Islet precursor cell (in vitro differentiated cells): ENCODE results near the gene DLK2.
A peak's percentile ranks its signal among the peaks of the same experiment; 100 is the strongest.
"Not testable (repeated sequence)": the region's sequence is repeated elsewhere in the genome, so short reads cannot be mapped to it uniquely, and the experiment has no call there.

Experiments
- DNase-seq: peaks from one replicate; pipeline ENCODE4 v3.0.0-alpha.2; 2018

DLK2 gene

GRCh38 chr6:43481075-43481474, 25.7 kb upstream of the DLK2 start:
- no peak for DNase-seq

GRCh38 chr6:43478008-43478372, 22.6 kb upstream of the DLK2 start:
- DNase-seq = no peak

- peak; percentile 95 for DNase-seq
Measured at GRCh38 chr6:43477235-43478007, 22.1 kb upstream of the DLK2 start, which contains the start of gene TJAP1. TJAP1 (plus strand) TSS chr6:43477570; CDS start chr6:43499002, 21,432 bp downstream.

GRCh38 chr6:43476746-43477145, 21.4 kb upstream of the DLK2 start:
- no peak for DNase-seq

GRCh38 chr6:43475516-43475915, 20.2 kb upstream of the DLK2 start:
- DNase-seq = no peak

- DNase-seq = no peak
Measured at GRCh38 chr6:43472515-43472914, 17.2 kb upstream of the DLK2 start.

- DNase-seq = no peak
Measured at GRCh38 chr6:43471399-43471798, 16.1 kb upstream of the DLK2 start.

- no peak for DNase-seq
Measured at GRCh38 chr6:43469947-43470346, 14.6 kb upstream of the DLK2 start.

- no peak for DNase-seq
Measured at GRCh38 chr6:43468748-43469681, 13.7 kb upstream of the DLK2 start.

GRCh38 chr6:43468240-43468639, 12.9 kb upstream of the DLK2 start:
- DNase-seq = no peak

- DNase-seq = no peak
Measured at GRCh38 chr6:43467752-43468151, 12.4 kb upstream of the DLK2 start.

- not testable (repeated sequence) for DNase-seq
Measured at GRCh38 chr6:43467265-43467664, 11.9 kb upstream of the DLK2 start.

- DNase-seq = no peak
Measured at GRCh38 chr6:43465948-43466347, 10.6 kb upstream of the DLK2 start.

- DNase-seq = no peak
Measured at GRCh38 chr6:43464337-43464736, 9.0 kb upstream of the DLK2 start.

- DNase-seq = no peak
Measured at GRCh38 chr6:43461936-43462335, 6.6 kb upstream of the DLK2 start.

GRCh38 chr6:43460032-43460431, 4.7 kb upstream of the DLK2 start:
- DNase-seq = no peak

GRCh38 chr6:43459535-43459934, 4.2 kb upstream of the DLK2 start:
- no peak for DNase-seq

- not testable (repeated sequence) for DNase-seq
Measured at GRCh38 chr6:43458154-43458553, 2.8 kb upstream of the DLK2 start.

- DNase-seq = no peak
Measured at GRCh38 chr6:43457643-43458042, 2.3 kb upstream of the DLK2 start.

GRCh38 chr6:43454696-43455530, 435 bp downstream of the DLK2 start:
- DNase-seq = no peak

- peak; percentile 95 for DNase-seq
Measured at GRCh38 chr6:43454290-43454695, 1.1 kb downstream of the DLK2 start.

GRCh38 chr6:43453831-43454230, 1.5 kb downstream of the DLK2 start:
- DNase-seq = no peak

- DNase-seq = no peak
Measured at GRCh38 chr6:43452896-43453295, 2.5 kb downstream of the DLK2 start.
